Measurements from ENCODE around the gene MYOCD.
"Not testable (repeated sequence)": the region's sequence is repeated elsewhere in the genome, so short reads cannot be mapped to it uniquely, and the experiment has no call there.

Gene MYOCD

GRCh38 chr17:12665263-12666210 is at the start of gene MYOCD:
MYOCD (plus strand) TSS chr17:12665890; CDS start chr17:12666189, 299 bp downstream.
- DNase-seq = no peak

- DNase-seq = no peak
These were observed 49.5 kb upstream of the MYOCD start for GRCh38 chr17:12616161-12616560.

GRCh38 chr17:12618557-12618956 is 47.1 kb upstream of the MYOCD start:
- DNase-seq = no peak

- DNase-seq = no peak
These were observed 46.1 kb upstream of the MYOCD start for GRCh38 chr17:12619459-12620199.

- no peak for DNase-seq
These were observed 45.4 kb upstream of the MYOCD start for GRCh38 chr17:12620200-12620720.

- no peak for DNase-seq
These were observed 43.0 kb upstream of the MYOCD start for GRCh38 chr17:12622726-12623125.

GRCh38 chr17:12623220-12623848 is 42.4 kb upstream of the MYOCD start:
- no peak for DNase-seq

- DNase-seq = no peak
These were observed 41.5 kb upstream of the MYOCD start for GRCh38 chr17:12624211-12624610.

GRCh38 chr17:12625092-12625491 is 40.6 kb upstream of the MYOCD start:
- no peak for DNase-seq

GRCh38 chr17:12627177-12627629 is 38.5 kb upstream of the MYOCD start:
- no peak for DNase-seq

GRCh38 chr17:12627781-12628451 is 37.8 kb upstream of the MYOCD start:
- DNase-seq = no peak

GRCh38 chr17:12631076-12631475 is 34.6 kb upstream of the MYOCD start:
- no peak for DNase-seq

- DNase-seq = no peak
These were observed 32.9 kb upstream of the MYOCD start for GRCh38 chr17:12632785-12633184.

GRCh38 chr17:12634789-12635414 is 30.8 kb upstream of the MYOCD start:
- DNase-seq = no peak

- not testable (repeated sequence) for DNase-seq
These were observed 29.7 kb upstream of the MYOCD start for GRCh38 chr17:12635996-12636395.

- DNase-seq = no peak
These were observed 28.7 kb upstream of the MYOCD start for GRCh38 chr17:12637015-12637414.

GRCh38 chr17:12637745-12638651 is 27.7 kb upstream of the MYOCD start:
- no peak for DNase-seq

GRCh38 chr17:12640364-12640763 is 25.3 kb upstream of the MYOCD start:
- no peak for DNase-seq

GRCh38 chr17:12641084-12641483 is 24.6 kb upstream of the MYOCD start:
- DNase-seq = no peak

- no peak for DNase-seq
These were observed 23.7 kb upstream of the MYOCD start for GRCh38 chr17:12642034-12642433.

- DNase-seq = no peak
These were observed 21.9 kb upstream of the MYOCD start for GRCh38 chr17:12643822-12644221.
